ENCODE results near the gene NLRP7. TPM values are rescaled to one million over a fixed set of nuclear protein-coding genes. Genes with fewer than 3 reads are reported as not detected.
"Not testable (repeated sequence)": the region's sequence is repeated elsewhere in the genome, so short reads cannot be mapped to it uniquely, and the experiment has no call there.

Gene NLRP7
- total RNA-seq, 1 donor, result not detected

- H3K27me3 ChIP-seq (ENCODE audit: insufficient read depth, low read length), result no peaks in the 10 kb centered on the region
- no peak for TF ChIP-seq CTCF (IDR thresholded peaks at IDR 0.05; ENCODE audit: extremely low read depth, low read depth, low read length)
- no peaks in the 10 kb centered on the region for H3K79me2 ChIP-seq (ENCODE audit: insufficient read depth, low read length)
- no peak overlapping the region for H3K27ac ChIP-seq (ENCODE audit: low read depth, low read length)
- no peak overlapping the region for H2AFZ ChIP-seq (ENCODE audit: low read length)
- no peaks in the 10 kb centered on the region for H3K9me3 ChIP-seq (ENCODE audit: low read depth, low read length)
- H3K4me3 ChIP-seq (ENCODE audit: insufficient read depth, low read length), result no peak overlapping the region
- DNase-seq (ENCODE audit: insufficient read length, low spot score, missing footprints), result peak; percentile 4
- no peaks in the 10 kb centered on the region for H3K4me1 ChIP-seq (ENCODE audit: insufficient read depth, low read length)
- H3K36me3 ChIP-seq (ENCODE audit: insufficient read depth, low read length), result no peaks in the 10 kb centered on the region
- H3K4me2 ChIP-seq (ENCODE audit: insufficient read depth, low read length), result no peak overlapping the region
- H4K20me1 ChIP-seq (ENCODE audit: insufficient read depth, low read length), result no peaks in the 10 kb centered on the region
Measured at GRCh38 chr19:54906819-54907218, 40.5 kb downstream of the NLRP7 start.

- no peaks in the 10 kb centered on the region for H3K27me3 ChIP-seq (ENCODE audit: insufficient read depth, low read length)
- H3K4me2 ChIP-seq (ENCODE audit: insufficient read depth, low read length), result no peak within 1 kb of the TSS
- H3K79me2 ChIP-seq (ENCODE audit: insufficient read depth, low read length), result no peaks in the 10 kb centered on the region
- H3K4me3 ChIP-seq (ENCODE audit: insufficient read depth, low read length), result no peak within 1 kb of the TSS
- no peaks in the 10 kb centered on the region for H3K9me3 ChIP-seq (ENCODE audit: low read depth, low read length)
- DNase-seq (ENCODE audit: insufficient read length, low spot score, missing footprints), result peak; percentile 34
- TF ChIP-seq CTCF (IDR thresholded peaks at IDR 0.05; ENCODE audit: extremely low read depth, low read depth, low read length), result no peak
- no peaks in the 10 kb centered on the region for H4K20me1 ChIP-seq (ENCODE audit: insufficient read depth, low read length)
- H2AFZ ChIP-seq (ENCODE audit: low read length), result peak within 1 kb of the TSS; percentile 74
- no peaks in the 10 kb centered on the region for H3K36me3 ChIP-seq (ENCODE audit: insufficient read depth, low read length)
- no peaks in the 10 kb centered on the region for H3K4me1 ChIP-seq (ENCODE audit: insufficient read depth, low read length)
- no peak within 1 kb of the TSS for H3K27ac ChIP-seq (ENCODE audit: low read depth, low read length)
Measured at GRCh38 chr19:54905803-54906511, 41.4 kb downstream of the NLRP7 start, which contains the start of gene NCR1. Gene NCR1, plus strand, starts transcription at chr19:54906148. Its CDS starts 40 bp downstream, at chr19:54906188.

- TF ChIP-seq CTCF (IDR thresholded peaks at IDR 0.05; ENCODE audit: extremely low read depth, low read depth, low read length), result no peak
- H3K4me3 ChIP-seq (ENCODE audit: insufficient read depth, low read length), result no peak overlapping the region
- no peak overlapping the region for H3K27ac ChIP-seq (ENCODE audit: low read depth, low read length)
- no peak for DNase-seq (ENCODE audit: insufficient read length, low spot score, missing footprints)
- no peaks in the 10 kb centered on the region for H3K27me3 ChIP-seq (ENCODE audit: insufficient read depth, low read length)
- H2AFZ ChIP-seq (ENCODE audit: low read length), result peak overlapping the region; percentile 74
- H3K79me2 ChIP-seq (ENCODE audit: insufficient read depth, low read length), result no peaks in the 10 kb centered on the region
- H3K9me3 ChIP-seq (ENCODE audit: low read depth, low read length), result no peaks in the 10 kb centered on the region
- no peak overlapping the region for H3K4me2 ChIP-seq (ENCODE audit: insufficient read depth, low read length)
- H3K36me3 ChIP-seq (ENCODE audit: insufficient read depth, low read length), result no peaks in the 10 kb centered on the region
- H4K20me1 ChIP-seq (ENCODE audit: insufficient read depth, low read length), result no peaks in the 10 kb centered on the region
- no peaks in the 10 kb centered on the region for H3K4me1 ChIP-seq (ENCODE audit: insufficient read depth, low read length)
Measured at GRCh38 chr19:54905421-54905802, 41.9 kb downstream of the NLRP7 start.

- H3K4me2 ChIP-seq (ENCODE audit: insufficient read depth, low read length); H3K27ac ChIP-seq (ENCODE audit: low read depth, low read length); H3K4me3 ChIP-seq (ENCODE audit: insufficient read depth, low read length); H3K36me3 ChIP-seq (ENCODE audit: insufficient read depth, low read length); H4K20me1 ChIP-seq (ENCODE audit: insufficient read depth, low read length); H3K9me3 ChIP-seq (ENCODE audit: low read depth, low read length); H2AFZ ChIP-seq (ENCODE audit: low read length); H3K79me2 ChIP-seq (ENCODE audit: insufficient read depth, low read length); H3K4me1 ChIP-seq (ENCODE audit: insufficient read depth, low read length); DNase-seq (ENCODE audit: insufficient read length, low spot score, missing footprints); H3K27me3 ChIP-seq (ENCODE audit: insufficient read depth, low read length): not testable (repeated sequence)
Measured at GRCh38 chr19:54904261-54904660, 43.1 kb downstream of the NLRP7 start.
